Measurements from ENCODE around the gene SGTA. TPM values are rescaled to one million over a fixed set of nuclear protein-coding genes. Genes with fewer than 3 reads are reported as not detected.

The SGTA gene
- total RNA-seq, 4 donors from 2014 or later, result 43.4 to 86.8 (median 73.4) TPM

DNA sequence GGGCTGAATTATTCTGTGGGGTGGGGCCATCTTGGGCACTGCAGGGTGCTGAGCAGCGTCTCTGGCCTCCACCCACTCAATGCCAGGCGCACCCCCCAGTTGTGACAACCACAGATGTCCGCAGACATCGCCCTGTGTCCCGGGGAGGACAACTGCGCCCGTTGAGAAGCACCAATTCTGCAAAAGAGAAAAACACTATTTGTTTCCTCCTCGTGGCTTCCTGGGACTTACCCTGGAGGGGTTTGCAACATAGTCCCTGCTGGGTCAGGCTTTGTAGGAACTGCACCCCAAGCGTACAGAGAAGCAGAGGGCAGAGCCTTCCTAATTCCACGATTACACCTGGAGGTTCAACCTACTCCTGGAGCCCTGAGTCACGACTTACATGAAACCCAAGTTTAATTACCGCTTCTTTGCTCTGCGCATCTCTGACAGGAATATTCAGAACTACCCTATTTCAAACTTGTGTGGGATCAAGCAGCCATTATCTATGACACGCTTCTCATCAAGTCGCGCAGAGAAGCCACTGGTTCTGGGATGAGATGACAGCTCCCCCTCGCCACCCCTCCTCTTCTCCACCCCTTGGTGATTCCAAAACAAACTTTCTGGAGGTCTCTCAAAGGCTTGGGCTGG, 32.1 kb downstream of the SGTA start:
- DNase-seq, result no peak
- intact Hi-C loops (cut with DNase I), result loop anchor here (5.0 to 10.0 kb wide), 2 partner anchors 104 to 286 kb away; no protein-coding TSS in a partner anchor
- H3K9me3 ChIP-seq, result no peaks in the 10 kb centered on the region
- no peak overlapping the region for H3K27ac ChIP-seq
- H3K36me3 ChIP-seq, result peaks cover 12 to 15% of the 10 kb centered on the region in 2 donors
- no peaks in the 10 kb centered on the region for H3K4me1 ChIP-seq
- no peak overlapping the region for H3K4me3 ChIP-seq (replicated peaks in 1 of 3)
- H3K27me3 ChIP-seq, result no peaks in the 10 kb centered on the region
- WGBS, 2 donors, result 78 to 80% methylated on average over 14 to 17 of the region's 17 CpGs
- TF ChIP-seq, protein P1, sequence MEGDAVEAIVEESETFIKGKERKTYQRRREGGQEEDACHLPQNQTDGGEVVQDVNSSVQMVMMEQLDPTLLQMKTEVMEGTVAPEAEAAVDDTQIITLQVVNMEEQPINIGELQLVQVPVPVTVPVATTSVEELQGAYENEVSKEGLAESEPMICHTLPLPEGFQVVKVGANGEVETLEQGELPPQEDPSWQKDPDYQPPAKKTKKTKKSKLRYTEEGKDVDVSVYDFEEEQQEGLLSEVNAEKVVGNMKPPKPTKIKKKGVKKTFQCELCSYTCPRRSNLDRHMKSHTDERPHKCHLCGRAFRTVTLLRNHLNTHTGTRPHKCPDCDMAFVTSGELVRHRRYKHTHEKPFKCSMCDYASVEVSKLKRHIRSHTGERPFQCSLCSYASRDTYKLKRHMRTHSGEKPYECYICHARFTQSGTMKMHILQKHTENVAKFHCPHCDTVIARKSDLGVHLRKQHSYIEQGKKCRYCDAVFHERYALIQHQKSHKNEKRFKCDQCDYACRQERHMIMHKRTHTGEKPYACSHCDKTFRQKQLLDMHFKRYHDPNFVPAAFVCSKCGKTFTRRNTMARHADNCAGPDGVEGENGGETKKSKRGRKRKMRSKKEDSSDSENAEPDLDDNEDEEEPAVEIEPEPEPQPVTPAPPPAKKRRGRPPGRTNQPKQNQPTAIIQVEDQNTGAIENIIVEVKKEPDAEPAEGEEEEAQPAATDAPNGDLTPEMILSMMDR (IDR thresholded peaks at IDR 0.05), result no peak
- TF ChIP-seq POLR2A (IDR thresholded peaks at IDR 0.05), result no peak

DNA sequence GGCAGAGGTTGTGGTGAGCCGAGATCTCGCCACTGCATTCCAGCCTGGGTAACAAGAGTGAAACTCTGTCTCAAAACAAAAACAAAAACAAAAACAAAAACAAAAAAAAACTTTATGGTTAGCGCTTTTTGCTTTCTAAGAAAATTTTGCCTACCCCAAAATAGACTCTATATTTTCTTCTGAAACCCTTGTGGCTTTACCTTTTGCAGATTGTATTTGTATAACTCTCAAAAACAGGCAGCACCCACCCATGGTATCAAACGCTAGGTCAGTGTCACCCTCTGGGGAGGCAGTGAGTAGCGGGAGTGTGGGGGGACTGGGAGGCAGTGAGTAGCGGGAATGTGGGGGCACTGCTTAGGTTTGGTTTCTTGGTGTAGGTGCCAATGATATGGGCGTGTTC, 35.7 kb downstream of the SGTA start:
- H3K27me3 ChIP-seq, result no peaks in the 10 kb centered on the region
- no peak overlapping the region for H3K27ac ChIP-seq
- H3K9me3 ChIP-seq, result no peaks in the 10 kb centered on the region
- no peak for TF ChIP-seq POLR2A (IDR thresholded peaks at IDR 0.05)
- TF ChIP-seq, protein P1 (IDR thresholded peaks at IDR 0.05), result no peak
- no peaks in the 10 kb centered on the region for H3K4me1 ChIP-seq
- intact Hi-C loops (cut with DNase I), result no loop called here
- DNase-seq, result no peak
- 81 to 84% methylated on average over 7 of the region's 7 CpGs for WGBS, 2 donors
- no peaks in the 10 kb centered on the region for H3K36me3 ChIP-seq
- H3K4me3 ChIP-seq (replicated peaks in 1 of 3), result no peak overlapping the region

DNA sequence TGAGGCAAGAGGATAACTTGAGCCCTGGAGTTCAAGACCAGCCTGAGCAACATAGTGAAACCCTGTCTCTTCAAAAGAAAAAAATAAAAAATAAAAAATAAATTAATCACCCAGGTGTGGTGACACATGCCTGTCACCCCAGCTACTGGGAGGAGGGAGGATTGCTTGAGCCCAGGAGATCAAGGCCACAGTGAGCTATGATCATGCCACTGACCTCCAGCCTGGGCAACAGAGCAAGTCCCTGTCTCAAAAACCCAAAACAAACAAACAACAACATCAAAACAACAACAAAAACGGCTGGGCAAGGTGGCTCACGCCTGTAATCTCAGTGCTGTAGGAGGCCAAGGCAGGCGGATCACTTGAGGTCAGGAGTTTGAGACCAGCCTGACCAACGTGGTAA, 39.0 kb downstream of the SGTA start:
- DNase-seq, result no peak
- 42 to 44% methylated on average over 4 of the region's 4 CpGs for WGBS, 2 donors
- TF ChIP-seq POLR2A (IDR thresholded peaks at IDR 0.05), result no peak
- TF ChIP-seq, protein P1 (IDR thresholded peaks at IDR 0.05), result no peak
- H3K4me1 ChIP-seq, result peaks cover 4% of the 10 kb centered on the region in 2 donors
- H3K4me3 ChIP-seq (replicated peaks in 1 of 3), result no peak overlapping the region
- no peaks in the 10 kb centered on the region for H3K9me3 ChIP-seq
- intact Hi-C loops (cut with DNase I), result no loop called here
- no peaks in the 10 kb centered on the region for H3K27me3 ChIP-seq
- H3K27ac ChIP-seq, result no peak overlapping the region
- no peaks in the 10 kb centered on the region for H3K36me3 ChIP-seq

DNA sequence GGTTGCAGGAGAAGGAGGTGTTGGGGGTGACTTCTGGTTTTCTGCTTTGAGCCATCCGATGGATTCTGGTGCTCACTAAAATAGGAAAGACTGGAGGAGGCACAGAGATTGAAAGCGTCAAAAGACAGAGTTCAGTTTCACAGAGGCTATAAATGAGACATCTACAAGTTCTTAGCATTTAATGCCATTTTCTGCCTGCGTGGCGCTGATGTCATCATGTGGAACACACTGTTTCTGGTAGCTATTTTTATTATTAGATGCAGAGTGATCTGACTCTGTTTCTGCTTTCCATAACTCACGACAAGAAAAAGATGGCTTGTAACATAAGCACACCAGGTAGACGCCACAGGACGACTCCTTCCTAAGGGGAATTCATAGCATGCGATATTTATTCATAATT, 40.0 kb downstream of the SGTA start:
- intact Hi-C loops (cut with DNase I), result no loop called here
- no peak overlapping the region for H3K27ac ChIP-seq

DNA sequence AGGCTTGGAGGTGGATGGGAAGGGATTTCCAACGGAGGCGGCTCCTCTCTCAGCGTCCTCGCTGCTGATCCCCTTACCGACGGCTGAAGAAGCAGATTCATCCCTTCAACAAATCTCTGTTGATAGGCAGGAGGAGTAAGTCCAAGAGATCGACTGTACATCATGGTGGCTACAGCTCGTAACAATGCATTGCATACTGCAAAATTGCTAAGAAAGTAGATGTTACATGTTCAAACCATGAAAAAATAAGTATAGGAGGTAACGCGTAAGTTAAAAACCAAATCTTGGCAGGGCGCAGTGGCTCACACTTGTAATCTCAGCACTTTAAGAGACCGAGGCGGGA, 42.8 kb downstream of the SGTA start:
- Histone ChIP-seq H3K4me1 (peaks cover 7 to 9% of the 10 kb centered on the region in 2 donors), H3K4me3 (replicated peaks in 1 of 3) (no peak overlapping the region), H3K27ac (no peak overlapping the region), H3K9me3 (no peaks in the 10 kb centered on the region), H3K27me3 (no peaks in the 10 kb centered on the region), H3K36me3 (peaks cover 7 to 11% of the 10 kb centered on the region in 2 donors)
- 41 to 43% methylated on average over 13 of the region's 13 CpGs for WGBS, 2 donors
- intact Hi-C loops (cut with DNase I), result no loop called here
- TF ChIP-seq POLR2A (IDR thresholded peaks at IDR 0.05), result no peak
- TF ChIP-seq, protein P1 (IDR thresholded peaks at IDR 0.05), result no peak
- no peak for DNase-seq

More for the DNA sequence above, 40.0 kb downstream of the SGTA start:
- no peak overlapping the region for H3K4me3 ChIP-seq (replicated peaks in 1 of 3)
- 74 to 78% methylated on average over 8 of the region's 8 CpGs for WGBS, 2 donors
- DNase-seq, result no peak
- H3K4me1 ChIP-seq, result peaks cover 7 to 9% of the 10 kb centered on the region in 2 donors
- TF ChIP-seq, protein P1 (IDR thresholded peaks at IDR 0.05), result no peak
- no peak for TF ChIP-seq POLR2A (IDR thresholded peaks at IDR 0.05)
- no peaks in the 10 kb centered on the region for H3K36me3 ChIP-seq
- no peaks in the 10 kb centered on the region for H3K27me3 ChIP-seq
- H3K9me3 ChIP-seq, result no peaks in the 10 kb centered on the region

All from thyroid gland (tissue), 4 donors.